ENCODE measurements around the gene CPM.
A peak's percentile ranks its signal among the peaks of the same experiment; 100 is the strongest.

CPM gene

GRCh38 chr12:68904351-68904962 lies 28.5 kb downstream of the CPM start:
- DNase-seq (ENCODE audit: low read depth): no peak

GRCh38 chr12:68903511-68903910 lies 29.5 kb downstream of the CPM start:
- DNase-seq (ENCODE audit: low read depth): no peak

GRCh38 chr12:68901551-68901950 lies 31.4 kb downstream of the CPM start:
- DNase-seq (ENCODE audit: low read depth): no peak

- DNase-seq (ENCODE audit: low read depth): no peak
These were observed 31.8 kb downstream of the CPM start for GRCh38 chr12:68901145-68901544.

- no peak for DNase-seq (ENCODE audit: low read depth)
These were observed 32.7 kb downstream of the CPM start for GRCh38 chr12:68900241-68900640.

GRCh38 chr12:68899251-68899771 lies 33.7 kb downstream of the CPM start:
- peak; percentile 48 for DNase-seq (ENCODE audit: low read depth)

GRCh38 chr12:68896881-68897540 lies 36.0 kb downstream of the CPM start:
- no peak for DNase-seq (ENCODE audit: low read depth)

- DNase-seq (ENCODE audit: low read depth): no peak
These were observed 38.6 kb downstream of the CPM start for GRCh38 chr12:68894276-68894855.

- no peak for DNase-seq (ENCODE audit: low read depth)
These were observed 39.2 kb downstream of the CPM start for GRCh38 chr12:68893741-68894140.

GRCh38 chr12:68893201-68893600 lies 39.8 kb downstream of the CPM start:
- DNase-seq (ENCODE audit: low read depth): no peak

GRCh38 chr12:68891141-68891540 lies 41.8 kb downstream of the CPM start:
- DNase-seq (ENCODE audit: low read depth): no peak

GRCh38 chr12:68890701-68891113 lies 42.3 kb downstream of the CPM start:
- DNase-seq (ENCODE audit: low read depth): no peak

GRCh38 chr12:68888243-68888642 lies 44.7 kb downstream of the CPM start:
- DNase-seq (ENCODE audit: low read depth): no peak

GRCh38 chr12:68887641-68888040 lies 45.3 kb downstream of the CPM start:
- no peak for DNase-seq (ENCODE audit: low read depth)

GRCh38 chr12:68886636-68887572 lies 46.1 kb downstream of the CPM start:
- no peak for DNase-seq (ENCODE audit: low read depth)

GRCh38 chr12:68885381-68885780 lies 47.6 kb downstream of the CPM start:
- no peak for DNase-seq (ENCODE audit: low read depth)

- no peak for DNase-seq (ENCODE audit: low read depth)
These were observed 48.7 kb downstream of the CPM start for GRCh38 chr12:68884251-68884650.

GRCh38 chr12:68883151-68883550 lies 49.8 kb downstream of the CPM start:
- no peak for DNase-seq (ENCODE audit: low read depth)

- DNase-seq (ENCODE audit: low read depth): no peak
These were observed 50.6 kb downstream of the CPM start for GRCh38 chr12:68882251-68882964.

- no peak for DNase-seq (ENCODE audit: low read depth)
These were observed 52.2 kb downstream of the CPM start for GRCh38 chr12:68880660-68881325.

GRCh38 chr12:68878846-68879245 lies 54.1 kb downstream of the CPM start:
- DNase-seq (ENCODE audit: low read depth): no peak
